Measurements from ENCODE around the gene CRYBG1.

CRYBG1 gene, protein sequence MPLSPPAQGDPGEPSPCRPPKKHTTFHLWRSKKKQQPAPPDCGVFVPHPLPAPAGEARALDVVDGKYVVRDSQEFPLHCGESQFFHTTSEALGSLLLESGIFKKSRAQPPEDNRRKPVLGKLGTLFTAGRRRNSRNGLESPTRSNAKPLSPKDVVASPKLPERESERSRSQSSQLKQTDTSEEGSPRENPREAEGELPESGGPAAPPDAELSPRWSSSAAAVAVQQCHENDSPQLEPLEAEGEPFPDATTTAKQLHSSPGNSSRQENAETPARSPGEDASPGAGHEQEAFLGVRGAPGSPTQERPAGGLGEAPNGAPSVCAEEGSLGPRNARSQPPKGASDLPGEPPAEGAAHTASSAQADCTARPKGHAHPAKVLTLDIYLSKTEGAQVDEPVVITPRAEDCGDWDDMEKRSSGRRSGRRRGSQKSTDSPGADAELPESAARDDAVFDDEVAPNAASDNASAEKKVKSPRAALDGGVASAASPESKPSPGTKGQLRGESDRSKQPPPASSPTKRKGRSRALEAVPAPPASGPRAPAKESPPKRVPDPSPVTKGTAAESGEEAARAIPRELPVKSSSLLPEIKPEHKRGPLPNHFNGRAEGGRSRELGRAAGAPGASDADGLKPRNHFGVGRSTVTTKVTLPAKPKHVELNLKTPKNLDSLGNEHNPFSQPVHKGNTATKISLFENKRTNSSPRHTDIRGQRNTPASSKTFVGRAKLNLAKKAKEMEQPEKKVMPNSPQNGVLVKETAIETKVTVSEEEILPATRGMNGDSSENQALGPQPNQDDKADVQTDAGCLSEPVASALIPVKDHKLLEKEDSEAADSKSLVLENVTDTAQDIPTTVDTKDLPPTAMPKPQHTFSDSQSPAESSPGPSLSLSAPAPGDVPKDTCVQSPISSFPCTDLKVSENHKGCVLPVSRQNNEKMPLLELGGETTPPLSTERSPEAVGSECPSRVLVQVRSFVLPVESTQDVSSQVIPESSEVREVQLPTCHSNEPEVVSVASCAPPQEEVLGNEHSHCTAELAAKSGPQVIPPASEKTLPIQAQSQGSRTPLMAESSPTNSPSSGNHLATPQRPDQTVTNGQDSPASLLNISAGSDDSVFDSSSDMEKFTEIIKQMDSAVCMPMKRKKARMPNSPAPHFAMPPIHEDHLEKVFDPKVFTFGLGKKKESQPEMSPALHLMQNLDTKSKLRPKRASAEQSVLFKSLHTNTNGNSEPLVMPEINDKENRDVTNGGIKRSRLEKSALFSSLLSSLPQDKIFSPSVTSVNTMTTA (N-terminal part only)

DNA sequence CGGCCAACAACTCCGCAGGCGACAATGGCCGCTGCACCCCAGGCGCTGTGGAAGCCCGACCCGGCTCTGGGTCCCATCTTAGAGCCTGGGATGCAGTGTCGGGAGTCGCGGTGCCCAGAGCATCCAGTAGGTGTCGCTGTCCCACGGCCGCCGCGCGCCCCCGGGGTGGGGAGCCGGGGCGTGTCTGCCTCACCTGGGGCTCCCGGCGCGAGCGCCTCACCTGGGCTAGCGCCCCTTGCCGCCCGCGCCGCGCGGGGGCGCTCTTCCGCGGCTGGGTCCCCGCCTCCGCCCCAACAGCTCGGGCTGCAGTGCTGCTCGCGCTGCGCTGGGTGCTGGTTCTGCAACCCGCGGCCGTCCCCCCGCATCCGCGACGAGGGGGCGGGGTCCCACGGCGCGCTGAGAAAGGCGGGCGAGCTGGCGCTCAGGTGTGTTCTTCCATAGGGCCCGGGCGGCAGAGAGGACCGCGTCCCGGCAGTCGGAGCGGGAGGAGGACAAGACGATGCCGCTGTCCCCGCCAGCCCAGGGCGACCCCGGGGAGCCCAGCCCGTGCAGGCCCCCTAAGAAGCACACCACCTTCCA lies at the start of gene CRYBG1:
CRYBG1 (plus strand) TSS at position 308 of the 579 bp plus-strand sequence; CDS start at position 500, 192 bp downstream.
- DNase-seq = peak; percentile 35 to 58 (median 43)

DNA sequence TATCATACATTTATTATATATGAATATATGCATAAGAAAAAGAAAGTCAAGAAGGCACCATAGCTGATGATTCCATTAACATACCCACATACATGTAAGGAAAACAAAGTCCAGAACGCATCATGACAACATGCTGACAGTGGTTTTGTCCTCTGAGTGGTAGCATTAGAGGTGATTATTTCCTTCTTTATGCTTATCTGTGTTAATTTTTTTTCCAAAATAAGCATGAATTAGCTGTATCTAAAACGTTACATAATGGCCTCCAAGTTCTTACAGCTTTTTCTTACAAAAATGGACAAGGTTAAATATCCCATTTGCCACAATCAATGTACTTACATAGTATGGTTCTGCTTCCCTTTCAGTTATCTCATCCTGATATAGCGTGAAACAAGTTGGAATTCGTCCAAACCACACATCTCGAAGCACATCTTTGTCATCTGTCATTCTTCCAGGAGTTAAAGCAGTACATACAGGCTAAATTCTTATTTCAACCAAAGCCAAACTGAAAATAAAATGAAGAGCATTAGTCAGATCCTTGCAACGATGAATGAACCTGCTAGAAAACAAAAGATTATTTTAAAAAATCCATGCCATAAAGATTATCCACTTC lies 44.6 kb upstream of the CRYBG1 start:
- DNase-seq = no peak

DNA sequence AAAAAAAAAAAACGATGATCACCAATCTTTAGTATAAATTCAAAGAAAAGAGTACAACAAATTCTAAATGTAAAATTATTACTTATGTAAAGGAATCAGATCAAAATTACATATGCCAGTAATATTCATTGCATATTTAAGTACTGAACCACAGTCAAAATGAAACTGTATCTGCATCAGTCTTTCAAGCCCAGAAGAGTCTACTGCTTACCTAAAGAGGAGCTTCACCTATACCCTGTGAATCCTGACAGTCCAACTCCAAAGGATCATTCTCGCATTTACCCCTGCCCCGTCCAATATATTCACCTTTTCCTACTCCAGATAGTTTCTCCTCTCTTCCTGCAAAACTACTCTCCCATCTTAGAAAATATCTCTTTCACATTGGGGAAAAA lies 44.1 kb upstream of the CRYBG1 start:
- DNase-seq = no peak

DNA sequence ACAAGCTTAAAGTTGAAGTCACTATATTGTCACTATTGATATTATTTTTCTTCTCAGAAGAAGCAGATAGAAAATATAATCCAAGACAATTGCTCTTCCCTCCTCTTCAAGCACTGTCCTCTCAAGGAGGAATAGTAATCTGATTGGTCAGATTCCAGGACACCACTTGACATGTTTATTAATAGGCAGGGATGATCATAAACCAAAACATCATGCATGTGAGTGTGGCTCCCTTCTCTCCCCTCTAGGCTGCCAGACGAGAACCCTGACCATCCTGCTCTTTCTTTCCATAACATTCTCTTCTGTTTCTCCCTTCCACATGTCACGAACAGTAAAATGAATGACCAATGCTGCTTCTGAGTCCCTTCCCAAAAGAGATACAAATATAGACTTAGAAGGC lies 42.5 kb upstream of the CRYBG1 start:
- no peak for DNase-seq

DNA sequence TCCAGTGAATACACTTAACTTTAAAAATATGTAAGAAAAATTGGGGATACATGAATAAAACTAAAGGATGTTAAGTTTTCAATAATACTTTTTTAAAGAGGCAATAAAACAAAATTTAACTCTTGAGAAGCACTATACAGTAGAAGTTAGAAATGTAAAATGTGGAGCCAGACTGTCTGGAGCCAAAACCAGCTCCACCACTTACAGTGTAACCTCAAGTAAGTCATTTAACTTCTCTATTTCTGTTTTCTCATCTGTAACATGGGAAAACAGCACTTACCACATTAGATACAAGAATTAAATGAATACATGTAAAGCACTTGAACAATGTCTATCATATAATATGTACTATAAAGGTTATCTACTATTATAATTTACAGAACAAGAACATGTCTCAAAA lies 41.7 kb upstream of the CRYBG1 start:
- DNase-seq = no peak

DNA sequence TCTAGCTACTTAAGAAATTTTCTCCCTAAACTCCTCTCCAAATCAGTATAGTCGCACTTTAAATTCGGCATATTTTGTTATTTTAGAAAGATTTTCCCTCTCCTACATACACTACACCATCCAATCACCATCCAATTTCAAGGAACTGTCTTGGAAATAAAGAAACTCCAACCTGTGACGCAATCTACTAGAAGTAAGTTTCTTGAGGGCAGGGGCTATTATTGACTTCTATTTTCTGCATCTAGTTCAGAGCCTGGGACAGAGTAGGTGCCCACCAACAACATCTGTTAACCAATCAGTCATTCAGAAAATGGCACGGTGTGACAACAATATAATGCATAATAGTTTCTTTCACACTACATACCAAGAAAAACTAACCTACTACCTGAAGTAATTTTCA lies 38.6 kb upstream of the CRYBG1 start:
- no peak for DNase-seq

DNA sequence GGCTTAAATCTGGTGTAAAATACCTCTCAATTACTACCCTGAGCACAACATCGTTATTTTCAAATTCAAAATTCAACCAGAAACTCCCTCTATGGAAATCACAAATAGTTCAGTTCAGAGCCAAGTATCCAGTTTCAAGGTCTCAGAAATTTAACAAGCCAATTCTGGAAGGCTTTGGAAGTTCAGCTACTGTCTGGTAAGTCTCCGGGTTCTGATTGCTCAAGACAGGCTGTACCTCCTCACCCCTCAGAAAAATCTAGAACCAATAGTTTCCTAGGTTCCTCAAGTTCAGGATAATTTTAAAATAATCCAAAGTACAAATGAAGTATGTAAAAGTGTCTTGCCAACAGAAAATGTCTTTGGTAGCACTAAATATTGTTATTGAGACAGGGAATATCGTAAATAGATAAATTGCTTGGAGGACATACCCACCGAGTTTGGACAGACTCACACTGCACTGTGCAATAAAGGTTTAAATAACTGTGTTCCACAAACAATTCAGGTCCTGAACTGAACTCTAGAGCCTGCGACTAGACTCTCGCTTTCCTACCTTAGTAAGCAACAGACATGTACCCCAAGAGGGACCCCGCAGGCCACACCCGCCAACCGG lies 35.7 kb upstream of the CRYBG1 start:
- DNase-seq = no peak

DNA sequence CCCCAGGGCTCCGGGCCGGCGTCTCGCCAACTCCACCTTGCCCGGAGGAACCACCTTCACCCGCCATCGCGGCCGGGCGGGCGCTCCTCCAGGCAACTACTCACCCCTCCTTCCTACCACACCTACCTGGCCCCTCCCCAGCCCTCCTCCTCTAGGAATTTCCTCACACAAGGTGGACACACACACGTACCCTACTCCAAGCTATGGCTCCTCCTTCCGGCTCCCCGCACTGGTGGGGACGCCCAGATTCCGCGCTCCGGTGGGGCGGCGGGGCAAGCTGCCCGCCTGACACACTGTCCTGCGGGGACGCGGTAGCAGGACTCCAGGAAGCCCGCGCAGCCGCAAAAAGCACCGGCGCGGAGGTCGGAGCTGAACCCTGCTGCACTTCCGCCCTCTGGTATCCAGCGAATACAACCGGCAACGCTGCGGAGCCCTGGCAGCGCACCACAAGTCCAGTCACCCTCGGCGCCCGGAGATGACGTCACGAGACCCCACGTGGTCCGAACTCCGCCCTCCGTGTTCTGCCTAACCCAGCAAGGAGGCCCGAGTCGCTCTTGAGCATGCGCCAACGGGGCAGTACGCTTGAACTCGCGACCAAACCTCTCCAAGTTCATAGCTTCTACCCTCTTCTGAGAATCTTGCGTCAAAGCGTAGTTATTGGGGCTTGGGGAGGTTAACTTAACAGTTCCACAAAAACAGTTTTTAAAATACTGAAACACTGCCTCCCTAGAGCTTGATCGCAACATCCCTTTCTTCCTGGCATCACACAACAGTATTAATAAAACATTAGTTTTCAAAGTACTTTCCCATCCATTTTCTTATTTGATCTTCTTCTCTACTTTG lies 35.0 kb upstream of the CRYBG1 start, which contains the start of gene ATG5:
ATG5 (minus strand) TSS at position 425 of the 843 bp plus-strand sequence. CDS start 9,552 bp downstream, outside the sequence.
- peak; percentile 98 to 100 (median 98) for DNase-seq

DNA sequence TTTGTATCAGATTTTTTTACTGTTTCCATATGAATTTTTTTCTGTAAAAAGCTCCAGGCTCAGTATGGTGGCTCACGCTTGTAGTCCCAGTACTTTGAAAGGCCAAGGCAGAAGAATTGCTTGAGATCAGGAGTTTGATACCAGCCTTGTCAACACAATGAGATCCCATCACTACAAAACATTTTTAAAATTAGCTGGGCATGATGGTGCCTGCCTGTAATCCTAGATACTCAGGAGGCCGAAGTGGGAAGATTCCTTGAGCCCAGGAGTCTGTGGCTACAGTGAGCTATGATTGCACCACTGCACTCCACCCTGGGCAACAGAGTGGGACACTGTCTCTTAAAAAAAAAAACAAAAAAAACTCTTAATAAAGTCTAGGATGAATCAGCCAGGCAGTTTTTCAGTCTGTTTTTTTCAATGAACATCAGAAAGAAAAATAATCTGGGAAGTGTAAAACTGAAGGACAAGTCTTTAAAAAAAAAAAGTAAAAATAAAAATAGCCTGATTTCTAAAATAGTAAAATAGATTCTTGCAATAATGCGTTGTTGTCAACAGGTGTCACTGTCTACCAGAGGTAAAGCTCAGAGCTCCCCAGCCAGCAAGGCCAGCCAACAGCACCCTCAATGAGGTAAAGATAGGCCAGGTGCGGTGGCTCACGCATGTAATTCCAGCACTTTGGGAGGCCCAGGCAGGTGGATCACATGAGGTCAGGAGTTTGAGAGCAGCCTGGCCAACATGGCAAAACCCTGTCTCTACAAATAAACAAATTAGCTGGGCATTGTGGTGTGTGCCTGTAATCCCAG lies 25.7 kb upstream of the CRYBG1 start:
- peak in 2 of 4 experiments; percentile 13 to 17 for DNase-seq

DNA sequence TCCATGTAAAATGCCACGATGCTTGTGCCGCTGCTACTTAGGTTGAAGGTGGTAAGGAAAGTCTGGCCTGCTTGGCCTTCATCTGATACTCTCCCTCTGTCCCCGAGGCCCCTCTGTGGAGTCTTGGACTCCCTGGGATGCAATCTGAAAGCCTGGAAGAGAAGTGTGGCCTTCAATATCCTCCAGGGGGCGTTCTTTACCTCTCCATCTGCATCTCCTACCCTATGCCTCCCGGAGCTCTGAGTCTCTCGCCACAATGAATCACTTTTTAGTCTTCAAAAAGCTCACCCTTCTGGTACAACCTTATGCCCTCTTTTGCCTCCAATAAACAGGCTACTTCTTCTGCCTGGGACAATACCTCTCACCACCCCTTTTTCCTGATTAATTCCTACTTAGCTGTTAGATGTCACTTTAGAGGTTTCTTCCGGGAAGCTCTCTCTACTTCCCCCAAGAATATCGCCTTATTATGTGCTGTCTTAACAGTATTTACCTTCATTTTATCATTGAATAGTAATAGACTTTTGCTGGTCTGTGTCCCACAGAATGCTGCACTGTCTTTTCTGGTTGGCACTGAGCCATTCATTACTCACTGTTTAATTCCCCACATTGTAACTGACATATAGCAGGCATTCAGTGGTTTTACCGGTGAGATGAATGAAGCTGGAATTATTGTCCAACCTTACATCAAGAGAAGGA lies 21.0 kb upstream of the CRYBG1 start:
- DNase-seq = peak in 1 of 4 experiments; percentile 2

DNA sequence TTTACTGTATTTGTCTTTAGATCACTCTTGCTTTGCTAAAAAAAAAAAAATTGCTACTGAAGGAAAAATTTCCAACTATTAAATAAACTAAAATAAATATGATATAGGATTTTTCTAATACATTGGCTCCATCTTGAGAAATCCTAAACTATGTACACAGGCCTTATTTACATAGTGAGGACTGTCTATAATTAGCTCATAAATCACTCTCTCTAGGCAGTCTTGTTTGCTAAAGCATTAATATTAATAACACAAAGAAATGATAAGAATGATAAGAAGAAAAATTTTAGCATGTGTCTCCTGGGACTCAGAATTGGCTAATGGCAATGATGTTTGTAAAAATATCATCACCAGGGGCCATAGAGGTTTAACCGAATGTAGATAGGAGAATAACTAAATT lies 13.3 kb upstream of the CRYBG1 start:
- DNase-seq = no peak

DNA sequence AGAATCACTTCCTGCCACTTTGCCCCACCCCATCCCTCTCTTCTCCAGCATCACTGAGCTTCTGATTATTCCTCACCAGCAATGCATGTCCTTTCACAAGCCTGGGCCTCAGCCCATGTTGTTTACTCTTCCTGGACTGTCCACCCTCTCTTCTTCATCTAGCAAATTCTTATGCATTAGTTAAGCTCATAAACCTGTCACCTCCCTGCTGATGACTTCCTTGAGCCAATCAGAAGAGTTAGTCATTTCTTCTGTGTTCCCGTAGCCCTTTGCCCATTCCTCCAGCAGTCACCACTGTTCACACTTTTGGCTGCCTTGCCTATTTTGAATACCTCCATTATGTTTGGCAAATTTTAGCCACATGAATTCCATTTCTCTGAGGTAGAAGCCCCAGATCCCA lies 4.1 kb upstream of the CRYBG1 start:
- DNase-seq = no peak

DNA sequence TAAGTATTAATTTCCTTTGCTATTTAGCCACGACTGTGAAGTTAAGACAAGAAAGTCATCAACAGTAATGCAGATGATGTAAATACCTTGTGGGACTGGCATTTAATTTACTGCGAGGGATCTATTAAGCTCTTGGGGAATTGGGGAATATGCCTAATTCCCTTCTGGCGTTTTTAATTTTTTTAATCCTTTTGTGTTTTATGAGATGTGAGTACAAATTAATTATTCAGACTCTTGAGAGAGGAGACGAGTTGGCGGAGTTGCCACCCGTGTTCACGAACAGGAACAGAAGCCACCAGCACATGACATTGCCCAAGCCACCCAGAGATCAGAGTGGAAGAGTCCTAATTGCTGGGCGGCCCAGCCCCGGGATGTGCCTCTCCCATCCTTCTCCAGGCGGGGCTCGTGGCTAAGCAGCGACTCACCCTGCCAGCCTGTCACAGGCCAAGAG lies 533 bp upstream of the CRYBG1 start:
- DNase-seq = no peak

DNA sequence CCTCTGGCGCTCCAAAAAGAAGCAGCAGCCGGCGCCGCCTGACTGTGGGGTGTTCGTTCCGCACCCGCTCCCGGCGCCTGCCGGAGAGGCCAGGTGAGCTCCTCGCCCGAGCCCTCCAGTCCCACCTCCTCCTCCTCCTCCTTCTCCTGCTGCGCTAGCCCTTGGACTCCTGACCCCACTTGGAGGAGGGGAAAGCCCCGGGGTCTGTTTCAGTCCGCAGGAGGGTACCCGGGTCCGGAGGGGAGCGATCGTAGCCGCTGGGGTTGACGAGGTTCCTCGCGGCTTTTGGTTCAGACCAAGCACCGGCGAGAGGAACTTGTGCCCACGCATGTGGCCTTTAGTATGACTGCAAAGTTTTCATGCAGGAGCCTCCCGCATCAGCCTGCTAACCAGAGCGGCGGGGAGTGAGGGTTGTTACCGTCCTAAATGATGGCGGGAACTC lies 493 bp downstream of the CRYBG1 start:
- peak in 1 of 4 experiments; percentile 23 for DNase-seq

DNA sequence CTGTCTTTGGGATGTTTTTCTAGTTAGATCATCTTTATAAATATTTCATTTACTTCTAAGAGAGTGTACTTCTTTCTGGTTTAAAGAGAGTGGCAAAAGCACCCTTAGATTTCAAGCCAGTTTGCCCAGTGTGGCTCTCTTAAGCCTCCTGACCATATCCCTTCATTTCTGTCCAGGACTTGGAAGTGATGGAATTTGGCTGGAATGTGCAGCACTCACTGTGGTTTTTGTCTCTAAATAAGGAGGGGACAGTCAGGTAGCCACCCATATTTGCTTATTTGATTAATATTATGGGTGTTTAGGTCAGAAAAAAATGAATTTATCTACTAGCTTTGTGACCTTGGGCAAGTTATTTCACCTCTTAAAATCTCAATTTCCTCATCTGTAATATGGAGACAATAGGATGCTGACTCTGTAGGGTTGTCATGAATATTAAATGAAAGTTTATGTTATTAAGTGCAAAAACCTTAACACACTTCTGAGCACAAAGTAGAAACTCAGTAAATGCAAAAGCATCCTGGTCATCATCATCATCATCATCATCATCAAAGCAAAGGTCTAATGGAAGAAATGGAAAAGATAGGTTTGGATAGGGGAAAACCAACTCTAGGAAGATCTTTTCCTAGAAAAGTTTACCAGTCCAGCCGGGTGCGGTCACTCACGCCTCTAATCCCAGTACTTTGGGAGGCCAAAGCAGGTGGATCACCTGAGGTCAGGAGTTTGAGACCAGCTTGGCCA lies 3.1 kb downstream of the CRYBG1 start:
- no peak for DNase-seq

DNA sequence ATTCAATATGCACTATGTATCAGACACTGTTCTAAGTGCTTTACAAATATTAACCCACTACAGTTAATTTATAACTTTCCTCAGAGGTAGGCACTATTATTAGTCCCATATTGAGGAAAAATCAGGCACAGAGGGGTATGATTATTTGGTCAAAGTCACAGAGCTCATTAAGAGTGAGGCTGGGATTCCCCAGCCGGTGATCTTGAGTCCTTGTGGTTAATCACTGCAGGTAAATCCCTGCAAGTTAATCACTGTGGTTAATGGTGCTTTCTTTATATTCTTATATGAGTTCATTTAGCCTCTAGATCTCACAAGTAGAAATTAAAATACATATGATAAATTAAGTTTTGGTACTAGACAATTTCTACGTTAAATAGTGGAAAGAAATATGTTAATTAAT lies 9.2 kb downstream of the CRYBG1 start:
- DNase-seq = no peak

DNA sequence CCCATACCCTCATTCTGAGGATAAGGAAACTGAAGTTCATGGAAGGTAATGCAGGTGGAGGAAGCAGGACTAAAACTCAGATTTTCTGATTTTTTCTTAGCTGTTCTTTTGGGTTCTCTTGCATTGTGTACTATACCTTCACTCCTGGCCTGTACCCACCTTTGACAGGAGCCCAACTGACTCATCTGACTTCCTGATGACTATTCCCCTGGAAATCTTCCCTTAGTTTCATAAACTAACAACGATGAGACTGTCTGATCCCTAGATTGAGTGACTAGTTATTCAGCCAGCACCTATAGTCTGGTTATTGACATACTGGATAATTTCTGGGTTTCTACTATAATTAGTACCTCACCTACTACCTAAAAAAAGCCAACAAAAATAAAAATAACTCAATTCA lies 10.1 kb downstream of the CRYBG1 start:
- DNase-seq = no peak

DNA sequence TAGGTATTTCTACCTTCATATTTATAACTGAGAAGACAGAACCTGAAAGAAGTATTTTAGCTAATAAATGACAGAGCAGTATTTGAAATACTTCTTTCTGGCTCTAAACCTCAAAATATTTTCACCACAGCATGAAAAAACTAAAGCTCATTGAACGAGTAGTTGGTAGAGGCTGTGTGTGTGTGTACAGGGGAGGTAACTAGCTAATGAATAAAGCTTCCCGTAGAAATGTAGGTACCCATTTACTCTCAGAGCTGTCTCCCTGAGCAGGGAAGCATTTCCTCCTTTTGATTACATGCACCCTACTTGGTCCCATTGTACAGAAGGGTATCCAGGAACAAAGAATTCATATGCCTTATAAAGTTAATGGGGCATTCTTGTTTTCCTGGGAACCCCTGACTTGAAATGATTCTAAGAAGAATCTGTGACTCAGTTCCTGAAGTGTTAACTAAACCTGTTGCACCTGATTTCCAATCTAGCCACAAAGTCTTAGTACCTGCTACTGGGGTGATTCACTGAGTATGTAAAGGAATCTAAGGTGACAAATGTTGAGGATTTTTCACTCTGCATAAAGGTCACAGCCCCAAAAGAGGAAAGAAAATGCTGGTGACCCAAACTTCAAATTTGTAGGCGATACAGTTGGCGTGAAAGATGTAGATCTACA lies 12.5 kb downstream of the CRYBG1 start:
- no peak for DNase-seq
